Tracheal epithelial cell (primary cell): ENCODE results near the gene TEX26. TPM values are rescaled to one million over a fixed set of nuclear protein-coding genes. Genes with fewer than 3 reads are reported as not detected.

Source experiments
- total RNA-seq: library from RNA; depleted of rRNA; stranded (reverse); fragments of >200 nt; gene quantifications from 2 replicates; pipeline ENCODE4 v1.2.1, GENCODE V29; 2014

Gene TEX26
- not detected in 2 replicates for total RNA-seq

GRCh38 chr13:30932481-30933353 is at the start of gene TEX26:
TSS of gene TEX26 (plus strand) at chr13:30932656. CDS start at chr13:30932716, 60 bp downstream.

GRCh38 chr13:30905932-30906383 is 26.5 kb upstream of the TEX26 start, which contains the start of gene MEDAG:
TSS of gene MEDAG (plus strand) at chr13:30906271. CDS start at chr13:30906516, 245 bp downstream.

Other genes with a start within 250 kb of the TEX26 start
- 1.2 TPM in 1 of 2 replicates, not detected in the other for gene ALOX5AP, start 197.1 kb upstream of the TEX26 start, total RNA-seq
- not detected in 2 replicates for gene MEDAG, start 26.4 kb upstream of the TEX26 start, total RNA-seq
- 32.4 and 41.0 TPM in 2 replicates for gene HSPH1, start 229.2 kb downstream of the TEX26 start, total RNA-seq